GM19239 (cell line): ENCODE measurements around the gene PRDM16.

Experiments used
- DNase-seq: peaks from one replicate; pipeline ENCODE4 v3.0.0; 2011; ENCODE audit warnings: low spot score; ENCODE audit not compliant: insufficient read length
- FAIRE-seq: peaks from 2 replicates; lab custom pipeline; 2011; peaks lifted over from hg19 to GRCh38; lab: Jason Lieb, UNC

The PRDM16 gene

DNA sequence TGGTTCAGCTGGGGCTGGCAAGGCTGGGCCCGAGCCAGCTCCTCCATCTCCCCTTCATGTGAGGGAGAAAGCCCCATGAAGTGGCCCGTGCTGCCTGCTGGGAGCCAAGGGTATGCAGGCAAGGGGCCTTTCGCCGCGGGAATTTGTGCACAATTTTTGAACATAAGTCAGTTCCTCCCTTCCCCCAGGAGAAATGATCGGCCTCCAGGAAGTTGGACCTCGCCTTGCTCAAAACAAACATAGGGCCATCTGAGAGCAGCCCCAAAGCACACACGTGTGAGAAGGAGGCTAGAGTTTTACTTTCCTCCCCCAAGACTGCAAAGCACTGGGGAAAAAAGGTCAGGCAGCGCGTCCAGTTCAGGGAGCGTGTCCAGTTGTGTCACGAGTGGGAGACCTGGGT is 64.7 kb downstream of the PRDM16 start:
- no peak for FAIRE-seq
- DNase-seq, result no peak

DNA sequence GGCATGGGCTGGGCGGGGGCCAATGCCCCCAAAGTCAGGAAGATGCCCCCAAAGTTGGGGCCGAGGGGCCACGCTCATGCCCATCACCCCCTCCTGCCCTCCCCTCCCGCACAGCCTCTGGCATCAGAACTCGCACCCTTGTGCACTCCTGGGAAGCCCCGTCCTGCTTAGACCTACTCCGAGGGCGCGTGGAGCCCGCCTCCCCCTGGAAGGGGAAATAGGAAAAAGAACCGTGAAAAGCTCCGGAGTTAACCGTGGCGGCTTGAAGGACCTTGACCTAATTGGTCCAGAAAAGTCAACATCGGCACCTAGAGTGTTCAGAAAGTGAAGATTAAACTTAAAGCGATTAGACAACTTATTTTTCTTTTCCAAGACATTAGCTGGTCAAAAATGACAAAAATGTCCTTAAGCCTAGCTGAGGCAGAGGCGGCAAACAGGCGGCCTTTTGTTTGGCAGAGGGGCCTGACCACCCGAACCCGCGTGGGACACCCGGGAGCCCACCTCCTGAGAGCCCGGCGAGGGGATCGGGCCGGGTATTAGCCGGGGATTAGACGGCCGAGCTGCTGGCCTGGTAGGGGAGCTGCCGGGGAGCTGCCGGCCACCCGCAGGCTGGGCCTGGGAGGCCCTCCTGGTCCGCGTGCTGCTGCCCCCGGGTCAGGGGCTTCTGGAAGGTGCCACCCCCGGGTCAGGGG is 65.5 kb downstream of the PRDM16 start:
- DNase-seq (no peak), FAIRE-seq (no peak)

GRCh38 chr1:3135073-3135702 is 66.2 kb downstream of the PRDM16 start:
- no peak for DNase-seq
- FAIRE-seq, result no peak

- no peak for DNase-seq
- FAIRE-seq, result no peak
These were observed 66.9 kb downstream of the PRDM16 start for GRCh38 chr1:3135744-3136455.

- FAIRE-seq (no peak), DNase-seq (no peak)
These were observed 67.5 kb downstream of the PRDM16 start for GRCh38 chr1:3136532-3136931.

- no peak for DNase-seq
- no peak for FAIRE-seq
These were observed 68.4 kb downstream of the PRDM16 start for GRCh38 chr1:3137111-3138100.

GRCh38 chr1:3138623-3139151 is 69.7 kb downstream of the PRDM16 start:
- DNase-seq (no peak), FAIRE-seq (no peak)

- FAIRE-seq (no peak), DNase-seq (no peak)
These were observed 70.4 kb downstream of the PRDM16 start for GRCh38 chr1:3139451-3139852.

DNA sequence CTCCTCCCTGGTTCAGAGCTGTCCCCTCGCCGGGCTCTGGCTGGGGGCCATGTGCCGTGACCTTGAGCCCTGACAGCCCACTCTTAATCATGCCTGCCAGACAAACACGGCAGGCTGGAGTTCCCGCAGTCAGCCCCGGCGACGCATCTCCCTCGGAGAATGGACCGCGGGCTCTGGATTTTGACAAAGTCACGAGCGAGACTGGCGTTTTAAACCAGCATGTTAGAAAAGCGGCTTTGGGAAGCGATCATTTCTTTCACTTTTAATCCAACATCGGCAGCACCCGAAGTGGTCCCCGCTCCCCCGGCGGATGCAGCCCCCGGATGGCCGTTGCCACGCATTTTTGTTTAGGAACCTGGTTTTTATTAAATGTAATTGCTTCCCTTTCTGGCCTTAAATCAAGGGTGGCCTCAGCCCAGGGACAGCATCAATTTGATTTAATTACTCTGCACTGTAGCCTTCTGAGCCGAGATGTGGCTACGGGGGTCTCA is 70.9 kb downstream of the PRDM16 start:
- no peak for FAIRE-seq
- no peak for DNase-seq

DNA sequence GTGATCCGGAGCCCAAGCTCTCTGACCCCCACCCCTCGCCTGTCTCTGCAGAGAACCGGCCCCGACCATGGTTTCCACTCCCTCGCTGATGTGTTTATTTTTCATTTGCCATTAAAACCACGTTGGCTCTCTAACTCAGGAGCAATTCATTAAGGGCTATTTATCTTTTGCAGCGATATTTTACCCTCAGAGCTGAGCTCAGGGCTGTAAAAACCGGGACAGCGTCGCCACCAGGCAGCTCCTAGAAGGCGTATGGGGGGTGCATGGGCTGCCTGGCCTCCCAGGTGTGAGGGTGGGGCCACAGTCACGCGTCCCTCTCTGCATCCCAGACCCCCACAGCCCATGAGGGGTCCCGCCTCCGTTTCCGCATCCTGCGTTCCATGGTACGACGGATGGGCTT is 71.4 kb downstream of the PRDM16 start:
- FAIRE-seq (no peak), DNase-seq (no peak)

DNA sequence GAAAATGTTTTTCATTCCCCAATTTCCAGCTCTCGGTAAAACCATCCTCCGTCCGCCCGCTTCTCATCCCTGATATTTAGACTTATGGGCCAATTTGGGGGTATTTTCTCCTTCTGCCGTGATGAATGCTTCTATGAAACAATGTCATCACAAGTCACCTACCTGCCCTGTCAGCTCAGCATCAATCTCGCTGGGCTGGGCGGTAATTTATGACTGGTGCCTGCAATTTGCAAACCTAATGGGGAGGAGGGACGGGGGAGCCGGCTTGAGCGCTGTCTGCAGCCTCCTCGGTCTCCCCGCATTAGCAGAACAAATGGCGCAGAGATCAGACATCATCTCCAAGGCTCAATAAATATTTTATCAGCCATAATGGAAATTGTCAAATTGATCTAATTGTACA is 72.1 kb downstream of the PRDM16 start:
- FAIRE-seq (no peak), DNase-seq (no peak)

- no peak for FAIRE-seq
- DNase-seq, result no peak
These were observed 72.8 kb downstream of the PRDM16 start for GRCh38 chr1:3141836-3142235.

- DNase-seq (no peak), FAIRE-seq (no peak)
These were observed 73.2 kb downstream of the PRDM16 start for GRCh38 chr1:3142236-3142635.

- no peak for FAIRE-seq
- DNase-seq, result no peak
These were observed 73.7 kb downstream of the PRDM16 start for GRCh38 chr1:3142751-3143150.

DNA sequence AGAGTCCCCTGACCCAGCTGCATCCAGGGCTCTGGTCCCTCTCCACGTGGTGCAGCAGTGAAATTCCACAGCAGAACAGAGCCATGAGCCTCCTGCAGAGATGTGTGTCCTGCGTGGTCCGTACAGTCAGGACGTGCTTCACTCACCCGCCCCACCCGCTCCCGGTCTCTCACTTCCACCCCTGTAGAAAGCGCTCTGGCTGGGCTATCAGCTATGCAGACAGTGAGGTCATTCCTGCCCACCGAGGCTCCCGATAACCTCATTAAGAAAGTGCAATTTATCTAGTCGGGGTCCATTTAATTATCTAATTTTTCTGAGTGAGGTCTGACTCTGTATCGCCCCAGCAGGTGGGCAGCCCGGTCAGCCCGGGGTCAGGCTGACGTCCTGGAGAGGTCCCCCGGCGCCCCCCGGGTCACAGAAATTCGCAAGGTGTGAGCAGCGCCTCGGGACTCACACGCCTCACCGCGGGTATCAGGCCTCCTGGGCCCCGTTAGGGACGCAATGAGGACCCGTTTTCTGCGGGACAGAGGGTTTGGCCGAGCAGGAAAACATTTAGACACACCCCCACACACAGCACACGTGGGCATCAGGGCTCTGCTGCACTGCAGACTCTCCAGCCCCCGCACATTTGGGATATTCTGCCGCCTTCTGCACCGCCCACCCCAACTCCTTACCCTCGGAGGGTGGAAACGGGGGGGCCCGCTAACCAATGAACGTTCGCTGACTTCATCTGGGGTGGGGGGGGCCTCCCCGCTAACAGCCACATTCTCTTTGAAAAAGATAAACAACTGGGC is 76.7 kb downstream of the PRDM16 start:
- DNase-seq (no peak), FAIRE-seq (no peak)

DNA sequence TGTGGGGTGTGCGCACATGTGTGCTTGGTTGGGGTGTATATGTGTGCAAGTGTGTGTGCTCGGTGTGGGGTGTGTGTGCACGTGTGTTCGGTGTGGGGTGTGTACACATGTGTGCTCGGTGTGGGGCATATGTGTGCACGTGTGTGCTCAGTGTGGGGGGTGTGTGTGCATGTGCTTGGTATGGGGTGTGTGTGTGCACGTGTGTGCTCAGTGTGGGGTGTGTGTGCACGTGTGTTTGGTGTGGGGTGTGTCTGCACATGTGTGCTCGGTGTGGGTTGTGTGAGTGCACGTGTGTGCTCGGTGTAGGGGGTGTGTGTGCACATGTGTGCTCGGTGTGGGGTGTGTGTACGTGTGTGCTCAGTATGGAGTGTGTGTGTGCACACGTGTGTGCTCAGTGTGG is 77.5 kb downstream of the PRDM16 start:
- FAIRE-seq (no peak), DNase-seq (no peak)

DNA sequence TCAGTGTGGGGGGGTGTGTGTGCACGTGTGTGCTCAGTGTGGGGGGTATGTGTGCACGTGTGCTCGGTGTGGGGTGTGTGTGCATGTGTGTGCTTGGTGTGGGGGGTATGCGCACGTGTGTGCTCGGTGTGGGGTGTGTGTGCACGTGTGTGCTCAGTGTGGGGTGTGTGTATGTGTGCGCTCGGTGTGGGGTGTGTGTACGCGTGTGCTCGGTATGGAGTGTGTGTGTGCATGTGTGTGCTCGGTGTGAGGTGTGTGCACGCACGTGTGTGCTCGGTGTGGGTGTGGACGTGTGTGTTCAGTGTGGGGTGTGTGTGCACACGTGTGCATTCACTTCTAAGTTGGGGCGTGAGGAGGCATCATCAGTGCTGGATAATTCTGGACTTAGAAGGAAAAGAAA is 77.9 kb downstream of the PRDM16 start:
- DNase-seq (no peak), FAIRE-seq (no peak)

DNA sequence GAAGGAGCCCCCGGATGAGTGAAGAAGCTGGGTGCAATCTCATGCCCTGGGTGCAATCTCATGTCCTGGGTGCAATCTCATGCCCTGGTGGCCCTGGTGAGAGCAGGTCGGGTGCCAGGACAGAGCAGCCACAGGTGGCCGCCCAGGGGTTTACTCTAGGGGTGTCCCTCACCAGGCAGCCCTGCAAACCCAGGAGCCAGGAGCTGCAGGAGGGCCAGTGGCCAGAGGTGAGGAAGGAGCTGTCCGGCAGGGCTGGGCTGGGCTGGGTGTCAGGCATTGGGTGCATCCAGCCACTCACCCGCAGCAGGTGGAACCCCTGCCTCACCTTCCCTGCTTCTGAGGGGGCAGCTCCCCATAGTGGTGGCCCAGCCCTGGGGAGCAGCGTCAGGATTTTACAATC is 79.2 kb downstream of the PRDM16 start:
- no peak for FAIRE-seq
- no peak for DNase-seq

DNA sequence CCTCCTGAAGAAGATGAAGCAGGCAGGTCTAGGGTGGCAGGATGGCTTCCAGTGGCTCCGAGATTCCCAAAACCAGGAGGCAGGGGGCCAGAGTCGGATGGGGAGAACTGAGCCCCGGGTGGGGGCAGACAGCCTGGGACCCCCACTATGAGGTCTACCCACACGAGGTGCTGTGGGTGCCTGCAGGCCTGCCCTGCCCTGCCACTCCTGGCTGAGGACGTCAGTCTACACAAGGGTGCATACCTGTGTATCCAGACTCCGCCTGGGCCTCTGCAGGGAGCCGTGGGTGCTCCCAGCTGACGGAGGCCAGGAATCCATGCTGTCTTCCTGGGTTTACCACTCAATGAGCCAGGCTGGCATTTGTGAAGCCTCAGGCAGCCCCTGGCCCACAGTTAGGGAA is 80.3 kb downstream of the PRDM16 start:
- DNase-seq (no peak), FAIRE-seq (no peak)
